Endodermal cell (in vitro differentiated cells): ENCODE data around the gene MIGA2. TPM values are rescaled to one million over a fixed set of nuclear protein-coding genes. Genes with fewer than 3 reads are reported as not detected.

Source experiments
- DNase-seq: peaks from one replicate; pipeline ENCODE4 v3.0.0-alpha.2; 2017
- H3K27ac ChIP-seq: 2 replicates; pipeline ENCODE4 v1.5.1; 2013; ENCODE audit warnings: mild to moderate bottlenecking, low read depth, low read length, moderate library complexity
- H3K27me3 ChIP-seq: 2 replicates; pipeline ENCODE4 v1.6.1; 2013; ENCODE audit warnings: mild to moderate bottlenecking, low read length, moderate library complexity; ENCODE audit not compliant: insufficient read depth, control insufficient read depth, poor library complexity, severe bottlenecking
- H3K36me3 ChIP-seq: 2 replicates; pipeline ENCODE4 v1.7.0; 2013; ENCODE audit warnings: mild to moderate bottlenecking, low read length, moderate library complexity; ENCODE audit not compliant: control insufficient read depth, insufficient read depth
- H3K4me1 ChIP-seq: one replicate; pipeline ENCODE4 v1.7.0; 2013; ENCODE audit warnings: low read length; ENCODE audit not compliant: control insufficient read depth, insufficient read depth
- H3K4me3 ChIP-seq: 2 replicates; pipeline ENCODE4 v1.5.1; 2013; ENCODE audit warnings: mild to moderate bottlenecking, low read length, moderate library complexity
- H3K9ac ChIP-seq: 2 replicates; pipeline ENCODE4 v1.6.1; 2013; ENCODE audit warnings: mild to moderate bottlenecking, low read length, moderate library complexity; ENCODE audit not compliant: poor library complexity, severe bottlenecking; ENCODE audit errors: extremely low read depth
- H3K9me3 ChIP-seq: 2 replicates; pipeline ENCODE4 v1.6.1; 2013; ENCODE audit warnings: mild to moderate bottlenecking, low read length, moderate library complexity; ENCODE audit not compliant: control insufficient read depth
- H3K27ac Mint-ChIP-seq: 2 replicates; pipeline ENCODE4 v1.8.0; 2020; ENCODE audit warnings: mixed read lengths
- H3K27me3 Mint-ChIP-seq: 2 replicates; pipeline ENCODE4 v1.8.0; 2021; ENCODE audit warnings: mild to moderate bottlenecking, mixed read lengths; ENCODE audit not compliant: insufficient read depth
- H3K36me3 Mint-ChIP-seq: 2 replicates; pipeline ENCODE4 v1.8.0; 2020; ENCODE audit warnings: low read depth, mixed read lengths
- H3K4me1 Mint-ChIP-seq: 2 replicates; pipeline ENCODE4 v1.8.0; 2020; ENCODE audit warnings: mixed read lengths
- H3K4me3 Mint-ChIP-seq: 2 replicates; pipeline ENCODE4 v1.8.0; 2020; ENCODE audit warnings: mild to moderate bottlenecking, moderate library complexity, mixed read lengths
- H3K9me3 Mint-ChIP-seq: 2 replicates; pipeline ENCODE4 v1.8.0; 2020; ENCODE audit warnings: mild to moderate bottlenecking, mixed read lengths
- WGBS, 2 experiments: methylation state at CpG; one replicate each; pipeline versions ENCODE4 v1.1.5 to v1.1.7; 2013; ENCODE audit warnings: missing lambda C conversion rate in 2 of 2, mixed read lengths in 1 of 2; ENCODE audit not compliant: insufficient coverage in 1 of 2, insufficient read length in 1 of 2; 5-methylcytosine and 5-hydroxymethylcytosine counted together
- total RNA-seq, 2 donors: library from RNA; stranded (reverse); fragmentation: NEBNext Ultra II Directional in 1 of 2; extraction: Animal tissue kit (Norgen Biotek cat#: 25700) in 1 of 2; gene quantifications; 2 replicates in 1 of 2; 3 replicates in 1 of 2; pipeline ENCODE4 v1.2.1, GENCODE V29; 2021
- TF ChIP-seq, protein P1 (sequence below): fragments of 200-600 bp; sonication (generic); conservative IDR thresholded peaks from 2 replicates; pipeline ENCODE4 v1.5.0; 2021; ENCODE audit warnings: antibody characterized with exemption, mild to moderate bottlenecking

Gene MIGA2
- total RNA-seq, 2 donors from 2014 or later = 41.4 to 41.5 TPM

DNA sequence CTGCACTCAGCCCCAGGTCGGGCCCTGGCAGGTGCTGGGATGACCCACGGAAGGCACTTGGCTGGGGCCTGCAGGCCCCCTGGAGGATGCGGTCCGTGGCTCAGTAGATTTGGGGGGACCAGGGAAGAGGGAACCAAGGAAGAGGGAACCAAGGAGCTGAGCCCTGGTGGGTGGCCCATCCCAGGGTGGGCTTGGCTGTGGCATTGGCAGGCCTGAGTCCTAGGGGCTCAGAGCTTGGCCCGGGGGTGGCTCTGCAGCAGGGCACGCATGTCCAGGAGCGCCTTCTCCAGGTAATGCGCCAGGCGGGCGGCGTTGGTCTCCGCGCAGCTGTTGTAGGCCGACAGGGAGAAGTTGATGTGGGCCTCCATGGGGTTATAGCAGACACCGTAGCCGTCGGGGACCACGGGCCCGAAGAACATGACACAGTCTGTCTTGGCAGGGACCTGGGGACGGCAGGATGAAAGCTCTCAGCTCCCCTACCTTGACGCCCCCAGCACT is 58.8 kb downstream of the MIGA2 start:
- Histone ChIP-seq H3K4me3 (no peak overlapping the region), H3K9ac (no peak overlapping the region), H3K9me3 (no peaks in the 10 kb centered on the region), H3K36me3 (peaks cover 4% of the 10 kb centered on the region), H3K27me3 (no peaks in the 10 kb centered on the region), H3K4me1 (no peaks in the 10 kb centered on the region), H3K27ac (no peak overlapping the region)
- no peaks in the 10 kb centered on the region for H3K27me3 Mint-ChIP-seq
- no peak for DNase-seq
- H3K27ac Mint-ChIP-seq = no peak overlapping the region
- 94 to 99% methylated on average over 17 to 21 of the region's 21 CpGs for WGBS, 2 experiments
- no peak overlapping the region for H3K4me3 Mint-ChIP-seq
- TF ChIP-seq, protein P1, sequence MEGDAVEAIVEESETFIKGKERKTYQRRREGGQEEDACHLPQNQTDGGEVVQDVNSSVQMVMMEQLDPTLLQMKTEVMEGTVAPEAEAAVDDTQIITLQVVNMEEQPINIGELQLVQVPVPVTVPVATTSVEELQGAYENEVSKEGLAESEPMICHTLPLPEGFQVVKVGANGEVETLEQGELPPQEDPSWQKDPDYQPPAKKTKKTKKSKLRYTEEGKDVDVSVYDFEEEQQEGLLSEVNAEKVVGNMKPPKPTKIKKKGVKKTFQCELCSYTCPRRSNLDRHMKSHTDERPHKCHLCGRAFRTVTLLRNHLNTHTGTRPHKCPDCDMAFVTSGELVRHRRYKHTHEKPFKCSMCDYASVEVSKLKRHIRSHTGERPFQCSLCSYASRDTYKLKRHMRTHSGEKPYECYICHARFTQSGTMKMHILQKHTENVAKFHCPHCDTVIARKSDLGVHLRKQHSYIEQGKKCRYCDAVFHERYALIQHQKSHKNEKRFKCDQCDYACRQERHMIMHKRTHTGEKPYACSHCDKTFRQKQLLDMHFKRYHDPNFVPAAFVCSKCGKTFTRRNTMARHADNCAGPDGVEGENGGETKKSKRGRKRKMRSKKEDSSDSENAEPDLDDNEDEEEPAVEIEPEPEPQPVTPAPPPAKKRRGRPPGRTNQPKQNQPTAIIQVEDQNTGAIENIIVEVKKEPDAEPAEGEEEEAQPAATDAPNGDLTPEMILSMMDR = no peak
- H3K9me3 Mint-ChIP-seq = no peaks in the 10 kb centered on the region
- peaks cover 8% of the 10 kb centered on the region for H3K36me3 Mint-ChIP-seq
- no peaks in the 10 kb centered on the region for H3K4me1 Mint-ChIP-seq

DNA sequence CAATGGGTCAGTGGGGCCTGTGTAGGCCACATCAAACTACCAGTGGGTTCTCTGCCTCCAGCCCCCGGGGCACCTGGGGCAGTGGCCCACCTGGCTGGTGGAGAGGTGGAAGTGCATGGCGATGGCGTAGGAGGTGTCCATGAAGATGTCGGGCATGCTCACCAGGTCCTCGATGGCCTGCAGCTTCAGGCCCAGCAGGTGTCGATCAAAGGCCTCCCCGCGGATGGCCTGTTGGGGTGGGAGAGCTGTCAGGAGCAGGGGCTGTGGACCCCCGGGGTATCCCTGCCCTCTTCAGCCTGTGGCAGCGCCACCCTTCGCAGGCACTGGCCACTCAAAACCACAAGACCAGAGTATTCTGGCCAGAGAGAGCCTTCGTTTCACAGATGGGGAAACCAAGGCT is 59.5 kb downstream of the MIGA2 start:
- H3K9me3 ChIP-seq = no peaks in the 10 kb centered on the region
- H3K36me3 ChIP-seq = no peaks in the 10 kb centered on the region
- no peaks in the 10 kb centered on the region for H3K9me3 Mint-ChIP-seq
- peaks cover 3% of the 10 kb centered on the region for H3K27me3 Mint-ChIP-seq
- TF ChIP-seq, protein P1 = no peak
- DNase-seq = no peak
- no peaks in the 10 kb centered on the region for H3K4me1 ChIP-seq
- H3K27ac Mint-ChIP-seq = no peak overlapping the region
- no peaks in the 10 kb centered on the region for H3K27me3 ChIP-seq
- no peaks in the 10 kb centered on the region for H3K4me1 Mint-ChIP-seq
- no peak overlapping the region for H3K4me3 ChIP-seq
- WGBS, 2 experiments = 91 to 100% methylated on average over 8 to 12 of the region's 12 CpGs
- no peak overlapping the region for H3K4me3 Mint-ChIP-seq
- peaks cover 4% of the 10 kb centered on the region for H3K36me3 Mint-ChIP-seq
- no peak overlapping the region for H3K27ac ChIP-seq
- no peak overlapping the region for H3K9ac ChIP-seq

DNA sequence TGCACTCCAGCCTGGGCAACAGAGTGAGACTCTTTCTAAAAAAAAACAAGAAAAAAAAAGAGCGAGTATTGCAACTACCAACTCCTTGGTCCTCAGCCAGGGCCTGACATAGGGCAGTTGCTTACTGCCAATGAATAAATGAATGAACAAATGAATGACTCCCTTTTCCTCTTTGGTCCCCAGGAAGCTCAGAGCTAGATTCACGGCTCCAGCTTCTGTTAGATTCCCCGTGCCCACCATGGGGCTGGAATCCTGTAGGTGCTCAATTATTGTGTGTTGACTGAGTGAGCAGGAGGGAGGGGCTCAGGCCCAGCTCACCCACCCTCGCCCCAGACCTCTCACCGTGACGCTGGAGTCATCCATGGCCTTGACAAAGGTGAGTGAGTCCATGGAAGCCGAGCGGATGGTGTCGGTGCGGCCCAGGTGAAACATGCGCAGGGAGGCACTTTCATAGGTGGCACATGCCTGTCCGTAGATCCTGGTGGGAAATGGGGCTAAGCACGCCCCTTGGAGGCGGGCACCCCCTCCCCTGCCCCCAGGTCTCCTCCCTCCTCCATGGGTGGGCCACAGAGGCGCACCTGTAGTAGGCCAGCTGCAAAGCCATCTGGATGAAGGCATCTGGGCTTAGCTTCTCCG is 61.4 kb downstream of the MIGA2 start:
- Mint-ChIP-seq H3K9me3 (no peaks in the 10 kb centered on the region), H3K27ac (no peak overlapping the region), H3K36me3 (peaks cover 3% of the 10 kb centered on the region), H3K4me3 (no peak overlapping the region), H3K4me1 (no peaks in the 10 kb centered on the region), H3K27me3 (peaks cover 10% of the 10 kb centered on the region)
- H3K27me3 ChIP-seq = no peaks in the 10 kb centered on the region
- H3K36me3 ChIP-seq = no peaks in the 10 kb centered on the region
- H3K4me3 ChIP-seq = no peak overlapping the region
- WGBS, 2 experiments = 93 to 94% methylated on average over 7 to 16 of the region's 16 CpGs
- H3K27ac ChIP-seq = no peak overlapping the region
- no peak for DNase-seq
- no peaks in the 10 kb centered on the region for H3K4me1 ChIP-seq
- TF ChIP-seq, protein P1 = no peak
- H3K9me3 ChIP-seq = no peaks in the 10 kb centered on the region
- H3K9ac ChIP-seq = no peak overlapping the region
